Body of pancreas (tissue), 4 donors: ENCODE measurements around the gene CASP3. TPM values are rescaled to one million over a fixed set of nuclear protein-coding genes. Genes with fewer than 3 reads are reported as not detected.
"Not testable (repeated sequence)": the region's sequence is repeated elsewhere in the genome, so short reads cannot be mapped to it uniquely, and the experiment has no call there.

Source experiments
- ATAC-seq: fragments of 150-250 bp; one replicate; pipeline ENCODE4 v1.9.1; 2016
- DNase-seq, 4 donors: peaks; one replicate each; pipeline ENCODE4 v3.0.0-alpha.2; 2019
- H3K27ac ChIP-seq, 4 donors: fragments of 200-600 bp; sonication (generic); 1 replicate in 3 of 4; 2 replicates in 1 of 4; pipeline versions ENCODE4 v1.5.1 to v1.6.1; 2016 to 2019; ENCODE audit warnings: mild to moderate bottlenecking in 1 of 4, mixed read lengths in 1 of 4, moderate library complexity in 1 of 4
- H3K27me3 ChIP-seq, 2 donors: fragments of 200-600 bp; sonication (generic); one replicate each; pipeline ENCODE4 v1.6.0; 2016; ENCODE audit warnings: mild to moderate bottlenecking in 1 of 2
- H3K36me3 ChIP-seq, 2 donors: fragments of 200-600 bp; sonication (generic); replicated peaks in 1 of 2; 2 replicates each; pipeline ENCODE4 v1.5.1; 2016; ENCODE audit warnings: low read depth in 2 of 2; ENCODE audit not compliant: insufficient read depth in 1 of 2
- H3K4me1 ChIP-seq: fragments of 200-600 bp; sonication (generic); one replicate; pipeline ENCODE4 v1.6.0; 2016
- H3K4me3 ChIP-seq, 2 donors: fragments of 200-600 bp; sonication (generic); 1 replicate in 1 of 2; 2 replicates in 1 of 2; pipeline ENCODE4 v1.5.1; 2016 to 2019
- H3K9me3 ChIP-seq, 3 donors: fragments of 200-600 bp; sonication (generic); 1 replicate in 2 of 3; 2 replicates in 1 of 3; pipeline ENCODE4 v1.5.1; 2016
- POLR2A ChIP-seq, 3 donors: fragments of 450-650 bp; IDR thresholded peaks; one replicate each; pipeline ENCODE4 v1.6.1; 2016; ENCODE audit warnings: antibody characterized with exemption in 3 of 3, mild to moderate bottlenecking in 2 of 3
- WGBS, 2 donors: methylation state at CpG; one replicate each; pipeline ENCODE4 v1.1.5; 2017; 5-methylcytosine and 5-hydroxymethylcytosine counted together
- intact Hi-C: fragments of 100-400 bp; cut with DNase I; formaldehyde crosslinking; loops from one replicate; pipeline ENCODE4 v1.15.1; 2023
- total RNA-seq, 2 donors: library from RNA; depleted of rRNA; stranded (reverse); fragments of >200 nt; gene quantifications; one replicate each; pipeline ENCODE4 v1.1.0, GENCODE V29; 2016
- TF ChIP-seq, protein P1 (sequence below), 7 experiments: fragments of 450-650 bp in 4 of 7; fragments of 200-600 bp in 3 of 7; sonication (generic) in 3 of 7; IDR thresholded peaks; one replicate each; pipeline ENCODE4 v1.5.1; 2016 to 2019; ENCODE audit warnings: antibody characterized with exemption in 7 of 7

CASP3 gene
- total RNA-seq, 2 donors from 2014 or later, result 4.9 to 6.5 TPM

DNA sequence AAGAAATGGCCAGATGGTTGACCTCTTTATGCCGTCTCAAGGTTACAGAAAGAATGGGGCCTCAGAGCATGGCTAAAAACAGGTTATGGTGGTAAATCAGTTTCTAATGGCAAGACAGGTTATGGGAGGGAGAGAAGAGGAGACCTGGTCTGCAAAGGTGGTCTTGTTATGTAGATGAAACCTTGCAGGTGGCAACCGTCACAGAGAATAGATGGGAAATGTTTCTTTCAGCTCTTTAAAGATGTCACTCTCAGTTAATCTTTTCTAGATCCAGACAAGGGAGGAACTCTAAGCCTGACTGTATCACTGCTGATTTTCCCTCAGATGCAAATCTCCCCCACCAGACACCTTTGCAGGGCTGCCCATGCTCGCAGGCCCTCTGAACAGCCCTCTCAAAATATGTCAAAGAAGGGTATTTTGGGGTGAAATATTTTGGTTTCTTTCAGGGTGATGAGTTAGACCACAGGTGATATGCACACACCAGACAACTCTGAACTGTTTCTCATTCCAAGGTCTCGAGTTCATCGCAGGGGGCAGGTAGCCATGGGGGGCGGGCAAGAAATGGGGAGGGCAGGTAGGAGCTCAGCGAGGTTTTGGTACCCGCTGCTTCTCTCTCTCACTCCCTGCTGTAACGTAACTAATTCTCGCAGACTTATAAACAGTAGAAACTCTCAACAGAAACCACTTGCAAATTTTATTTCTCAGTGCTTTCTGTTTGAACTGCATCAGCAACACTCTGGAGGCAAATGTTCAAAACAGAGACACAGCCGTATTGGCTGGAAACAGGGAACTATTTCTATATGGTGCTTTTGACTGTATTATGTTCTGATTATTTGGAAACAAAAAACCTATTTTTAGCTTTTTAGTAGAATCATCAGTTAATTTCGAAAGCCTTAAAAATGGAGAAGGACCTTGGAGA lies 32.4 kb downstream of the CASP3 start:
- no peaks in the 10 kb centered on the region for H3K4me1 ChIP-seq
- 77% methylated on average over 12 of the region's 12 CpGs for WGBS, 2 donors
- DNase-seq (no peak), ATAC-seq (no peak)
- no peaks in the 10 kb centered on the region for H3K27me3 ChIP-seq
- H3K9me3 ChIP-seq, result peaks cover 0 to 12% (median 0%) of the 10 kb centered on the region in 3 donors
- TF ChIP-seq POLR2A (IDR thresholded peaks at IDR 0.05), result no peak
- TF ChIP-seq, protein P1, sequence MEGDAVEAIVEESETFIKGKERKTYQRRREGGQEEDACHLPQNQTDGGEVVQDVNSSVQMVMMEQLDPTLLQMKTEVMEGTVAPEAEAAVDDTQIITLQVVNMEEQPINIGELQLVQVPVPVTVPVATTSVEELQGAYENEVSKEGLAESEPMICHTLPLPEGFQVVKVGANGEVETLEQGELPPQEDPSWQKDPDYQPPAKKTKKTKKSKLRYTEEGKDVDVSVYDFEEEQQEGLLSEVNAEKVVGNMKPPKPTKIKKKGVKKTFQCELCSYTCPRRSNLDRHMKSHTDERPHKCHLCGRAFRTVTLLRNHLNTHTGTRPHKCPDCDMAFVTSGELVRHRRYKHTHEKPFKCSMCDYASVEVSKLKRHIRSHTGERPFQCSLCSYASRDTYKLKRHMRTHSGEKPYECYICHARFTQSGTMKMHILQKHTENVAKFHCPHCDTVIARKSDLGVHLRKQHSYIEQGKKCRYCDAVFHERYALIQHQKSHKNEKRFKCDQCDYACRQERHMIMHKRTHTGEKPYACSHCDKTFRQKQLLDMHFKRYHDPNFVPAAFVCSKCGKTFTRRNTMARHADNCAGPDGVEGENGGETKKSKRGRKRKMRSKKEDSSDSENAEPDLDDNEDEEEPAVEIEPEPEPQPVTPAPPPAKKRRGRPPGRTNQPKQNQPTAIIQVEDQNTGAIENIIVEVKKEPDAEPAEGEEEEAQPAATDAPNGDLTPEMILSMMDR (IDR thresholded peaks at IDR 0.05), result no peak
- intact Hi-C loops, result no loop called here
- H3K36me3 ChIP-seq, result no peaks in the 10 kb centered on the region
- H3K4me3 ChIP-seq, result no peak overlapping the region
- H3K27ac ChIP-seq, result no peak overlapping the region

DNA sequence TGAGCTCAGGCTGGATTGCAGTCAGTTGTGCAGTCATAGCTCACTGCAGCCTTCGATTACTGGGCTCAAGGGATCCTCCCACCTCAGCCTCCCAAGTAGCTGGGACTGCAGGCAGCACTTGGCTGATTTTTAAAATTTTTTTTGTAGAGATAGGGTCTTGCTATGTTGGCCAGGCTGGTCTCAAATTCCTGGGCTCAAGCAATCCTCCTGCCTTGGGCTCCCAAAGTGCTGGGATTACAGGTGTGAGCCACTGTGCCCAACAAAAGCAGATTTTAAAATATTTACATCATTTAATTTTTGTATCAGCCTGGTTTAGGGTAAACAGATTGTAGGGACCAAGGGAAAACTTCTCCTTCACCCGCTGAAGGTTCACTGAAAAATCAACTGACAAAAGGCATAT lies 33.1 kb downstream of the CASP3 start:
- ATAC-seq, DNase-seq, H3K27ac ChIP-seq, H3K27me3 ChIP-seq, H3K4me1 ChIP-seq, H3K36me3 ChIP-seq, H3K4me3 ChIP-seq, intact Hi-C loops: not testable (repeated sequence)
- peaks cover 0 to 12% (median 0%) of the 10 kb centered on the region in 3 donors for H3K9me3 ChIP-seq
- 69 to 71% methylated on average over 2 of the region's 2 CpGs for WGBS, 2 donors

DNA sequence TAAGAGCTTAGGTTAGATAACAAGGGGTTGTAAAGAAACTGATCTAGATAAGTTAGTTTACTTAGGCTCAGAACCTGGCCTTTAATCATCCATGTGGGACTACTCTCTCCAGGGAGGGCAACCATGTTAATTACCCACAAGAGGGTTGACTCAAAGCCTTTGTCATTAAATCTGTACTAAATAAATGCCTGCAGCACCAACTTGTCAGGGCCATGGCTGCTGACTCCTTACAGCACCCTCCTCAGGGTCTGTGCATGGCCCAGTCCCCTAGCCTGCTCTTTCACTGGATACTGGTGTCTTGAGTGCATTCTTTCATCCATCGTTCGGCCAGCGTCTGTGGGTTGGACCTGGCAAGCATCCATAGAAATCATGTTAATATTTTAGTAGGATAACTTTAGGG lies 34.7 kb downstream of the CASP3 start:
- no peak for DNase-seq
- Histone ChIP-seq H3K27me3 (no peaks in the 10 kb centered on the region), H3K4me3 (no peak overlapping the region), H3K4me1 (no peaks in the 10 kb centered on the region), H3K36me3 (no peaks in the 10 kb centered on the region), H3K9me3 (peaks cover 0 to 12% (median 0%) of the 10 kb centered on the region in 3 donors), H3K27ac (no peak overlapping the region)
- TF ChIP-seq, protein P1 (IDR thresholded peaks at IDR 0.05), result no peak
- WGBS, 2 donors, result 91 to 95% methylated on average over 3 of the region's 3 CpGs
- ATAC-seq, result no peak
- intact Hi-C loops, result no loop called here

DNA sequence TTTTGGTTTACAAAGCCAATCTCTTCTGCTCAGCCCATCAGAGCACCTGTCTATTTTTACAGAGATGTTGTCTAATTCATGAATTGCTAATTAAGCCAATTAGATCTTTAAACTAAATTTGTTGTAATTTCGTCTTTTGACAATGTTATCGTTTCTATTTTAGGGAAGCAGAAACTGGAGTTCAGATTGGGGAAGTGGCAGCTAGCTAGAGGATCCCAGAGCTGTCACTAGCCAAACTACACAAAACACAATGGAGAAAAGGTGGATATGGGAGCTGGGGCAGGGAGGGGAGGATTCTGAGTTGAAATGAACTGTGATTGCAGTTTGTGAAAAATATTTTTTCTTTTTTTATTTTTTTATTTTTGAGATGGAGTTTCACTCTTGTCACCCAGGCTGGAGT lies 35.8 kb downstream of the CASP3 start:
- TF ChIP-seq, protein P1 (IDR thresholded peaks at IDR 0.05), result no peak
- no peak for TF ChIP-seq POLR2A (IDR thresholded peaks at IDR 0.05)
- DNase-seq, result no peak
- Histone ChIP-seq H3K27me3 (no peaks in the 10 kb centered on the region), H3K4me3 (no peak overlapping the region), H3K27ac (no peak overlapping the region), H3K36me3 (no peaks in the 10 kb centered on the region), H3K9me3 (peaks cover 0 to 12% (median 0%) of the 10 kb centered on the region in 3 donors), H3K4me1 (no peaks in the 10 kb centered on the region)
- intact Hi-C loops, result no loop called here
- no peak for ATAC-seq
- 73 to 89% methylated on average over 2 of the region's 2 CpGs for WGBS, 2 donors

DNA sequence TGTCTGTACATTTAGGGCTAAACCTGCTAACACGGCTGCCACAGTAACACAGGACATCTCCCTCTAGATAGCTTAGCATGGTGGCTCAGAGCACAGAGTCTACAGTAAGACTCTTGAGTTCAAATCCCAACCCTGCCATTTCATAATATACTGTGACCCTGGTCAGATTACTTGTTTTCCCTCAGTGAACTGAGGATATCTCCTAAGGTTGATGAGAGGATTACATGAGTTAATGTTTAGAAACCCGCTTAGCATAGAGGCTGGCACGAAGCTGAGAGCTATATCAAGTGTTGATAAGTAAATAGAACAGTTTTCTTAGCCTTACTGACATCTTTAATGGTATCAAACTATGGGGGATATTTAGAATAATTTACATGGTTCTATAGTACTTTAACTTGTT lies 37.2 kb downstream of the CASP3 start:
- 55 to 68% methylated on average over 3 of the region's 3 CpGs for WGBS, 2 donors
- ATAC-seq, result no peak

DNA sequence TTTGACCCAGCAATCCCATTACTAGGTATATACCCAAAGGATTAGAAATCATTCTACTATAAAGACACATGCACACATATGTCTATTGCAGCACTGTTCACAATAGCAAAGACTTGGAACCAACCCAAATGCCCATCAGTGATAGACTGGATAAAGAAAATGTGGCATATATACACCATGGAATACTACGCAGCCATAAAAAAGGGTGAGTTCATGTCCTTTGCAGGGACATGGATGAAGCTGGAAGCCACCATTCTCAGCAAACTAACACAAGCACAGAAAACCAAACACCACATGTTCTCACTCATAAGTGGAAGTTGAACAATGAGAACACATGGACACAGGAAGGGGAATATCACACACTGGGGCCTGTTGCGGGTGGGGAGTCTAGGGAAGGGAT lies 41.8 kb downstream of the CASP3 start:
- DNase-seq, H3K27me3 ChIP-seq, H3K4me1 ChIP-seq, intact Hi-C loops, H3K27ac ChIP-seq, H3K4me3 ChIP-seq, ATAC-seq, H3K36me3 ChIP-seq, H3K9me3 ChIP-seq: not testable (repeated sequence)
- WGBS, 2 donors, result 82 to 95% methylated on average over 2 of the region's 2 CpGs

More for the DNA sequence above, 37.2 kb downstream of the CASP3 start:
- no peak for DNase-seq
- no peak overlapping the region for H3K4me3 ChIP-seq
- no peak overlapping the region for H3K27ac ChIP-seq
- intact Hi-C loops, result no loop called here
- TF ChIP-seq, protein P1 (IDR thresholded peaks at IDR 0.05), result no peak
- no peak for TF ChIP-seq POLR2A (IDR thresholded peaks at IDR 0.05)
- no peaks in the 10 kb centered on the region for H3K4me1 ChIP-seq
- no peaks in the 10 kb centered on the region for H3K27me3 ChIP-seq
- H3K36me3 ChIP-seq, result no peaks in the 10 kb centered on the region
- peaks cover 0 to 12% (median 0%) of the 10 kb centered on the region in 3 donors for H3K9me3 ChIP-seq

DNA sequence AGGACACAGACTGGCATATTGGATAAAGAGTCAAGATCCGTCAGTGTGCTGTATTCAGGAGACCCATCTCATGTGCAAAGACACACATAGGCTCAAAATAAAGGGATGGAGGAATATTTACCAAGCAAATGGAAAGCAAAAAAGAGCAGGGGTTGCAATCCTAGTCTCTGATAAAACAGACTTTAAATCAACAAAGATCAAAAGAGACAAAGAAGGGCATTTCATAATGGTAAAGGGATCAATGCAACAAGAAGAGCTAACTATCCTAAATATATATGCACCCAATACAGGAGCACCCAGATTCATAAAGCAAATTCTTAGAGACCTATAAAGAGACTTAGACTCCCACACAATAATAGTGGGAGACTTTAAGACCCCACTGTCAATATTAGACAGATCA lies 46.4 kb downstream of the CASP3 start:
- 0 to 3% methylated on average over 1 of the region's 1 CpG for WGBS, 2 donors

DNA sequence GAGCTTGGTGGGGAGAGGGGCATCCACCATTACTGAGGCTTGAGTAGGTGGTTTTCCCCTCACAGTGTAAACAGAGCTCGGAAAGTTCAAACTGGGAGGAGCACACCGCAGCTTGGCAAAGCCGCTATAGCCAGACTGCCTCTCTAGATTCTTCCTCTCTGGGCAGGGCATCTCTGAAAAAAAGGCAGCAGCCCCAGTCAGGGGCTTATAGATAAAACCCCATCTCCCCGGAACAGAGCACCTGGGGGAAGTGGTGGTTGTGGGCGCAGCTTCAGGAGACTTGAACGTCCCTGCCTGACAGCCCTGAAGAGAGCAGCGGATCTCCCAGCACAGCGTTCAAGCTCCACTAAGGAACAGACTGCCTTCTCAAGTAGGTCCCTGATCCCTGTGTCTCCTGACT lies 48.3 kb downstream of the CASP3 start:
- DNase-seq, H3K27me3 ChIP-seq, H3K27ac ChIP-seq, ATAC-seq, H3K9me3 ChIP-seq, H3K4me3 ChIP-seq, H3K36me3 ChIP-seq, intact Hi-C loops, H3K4me1 ChIP-seq: not testable (repeated sequence)
- 72 to 76% methylated on average over 8 of the region's 8 CpGs for WGBS, 2 donors

More for the DNA sequence above, 46.4 kb downstream of the CASP3 start:
- ATAC-seq, H3K4me3 ChIP-seq, H3K27me3 ChIP-seq, H3K36me3 ChIP-seq, H3K27ac ChIP-seq, H3K4me1 ChIP-seq, H3K9me3 ChIP-seq, intact Hi-C loops, DNase-seq: not testable (repeated sequence)
